Loucy (cell line): ENCODE results near the gene RSU1.

Experiments used
- H2AFZ ChIP-seq: fragments of 200-600 bp; sonication (generic); 2 replicates; pipeline ENCODE4 v1.6.0; 2016; ENCODE audit warnings: antibody characterized with exemption, mild to moderate bottlenecking, low read length, moderate library complexity
- H3F3A ChIP-seq: fragments of 200-600 bp; 2 replicates; pipeline ENCODE4 v1.6.0; 2016; ENCODE audit warnings: antibody characterized with exemption, low read depth, mild to moderate bottlenecking
- H3K27me3 ChIP-seq: fragments of 200-600 bp; sonication (generic); 2 replicates; pipeline ENCODE4 v1.6.1; 2014; ENCODE audit warnings: low read length, mild to moderate bottlenecking; ENCODE audit not compliant: insufficient read depth, poor library complexity, severe bottlenecking
- H3K36me3 ChIP-seq: fragments of 200-600 bp; sonication (generic); 2 replicates; pipeline ENCODE4 v1.6.1; 2016; ENCODE audit warnings: low read length; ENCODE audit not compliant: insufficient read depth
- H3K4me1 ChIP-seq: fragments of 200-600 bp; sonication (generic); 2 replicates; pipeline ENCODE4 v1.5.1; 2014; ENCODE audit warnings: low read length, mild to moderate bottlenecking; ENCODE audit not compliant: insufficient read depth, poor library complexity, severe bottlenecking
- H3K4me2 ChIP-seq: fragments of 200-600 bp; sonication (generic); 2 replicates; pipeline ENCODE4 v1.6.0; 2014; ENCODE audit warnings: antibody characterized with exemption, low read length, low read depth, mild to moderate bottlenecking; ENCODE audit not compliant: poor library complexity, severe bottlenecking
- H3K4me3 ChIP-seq: fragments of 200-600 bp; sonication (generic); 2 replicates; pipeline ENCODE4 v1.5.1; 2014; ENCODE audit warnings: low read length, mild to moderate bottlenecking, mixed read lengths; ENCODE audit not compliant: poor library complexity, severe bottlenecking
- H3K79me2 ChIP-seq: fragments of 200-600 bp; sonication (generic); 2 replicates; pipeline ENCODE4 v1.6.1; 2014; ENCODE audit warnings: low read length; ENCODE audit not compliant: insufficient read depth
- H3K9ac ChIP-seq: fragments of 200-600 bp; sonication (generic); 2 replicates; pipeline ENCODE4 v1.6.0; 2014; ENCODE audit warnings: mild to moderate bottlenecking, low read depth, low read length, moderate library complexity; ENCODE audit not compliant: poor library complexity, severe bottlenecking
- H3K9me2 ChIP-seq: fragments of 200-600 bp; sonication (generic); replicated peaks from 2 replicates; pipeline ENCODE4 v1.6.1; 2016; ENCODE audit warnings: low read depth, low read length, mixed read lengths
- H3K9me3 ChIP-seq: fragments of 200-600 bp; sonication (generic); 2 replicates; pipeline ENCODE4 v1.6.1; 2014; ENCODE audit warnings: mild to moderate bottlenecking, antibody characterized with exemption, low read length, low read depth; ENCODE audit not compliant: insufficient read depth
- H4K20me1 ChIP-seq: fragments of 200-600 bp; sonication (generic); 2 replicates; pipeline ENCODE4 v1.6.0; 2014; ENCODE audit warnings: antibody characterized with exemption, low read length, mild to moderate bottlenecking; ENCODE audit not compliant: insufficient read depth, poor library complexity, severe bottlenecking
- CTCF ChIP-seq: fragments of 200-600 bp; sonication (generic); conservative IDR thresholded peaks from 2 replicates; pipeline ENCODE4 v1.5.1; 2014; ENCODE audit warnings: mild to moderate bottlenecking, antibody characterized with exemption, low read length
- EZH2phosphoT487 ChIP-seq: fragments of 200-600 bp; IDR thresholded peaks from 2 replicates; pipeline ENCODE4 v1.6.1; 2018; ENCODE audit warnings: antibody characterized with exemption, mild to moderate bottlenecking, moderate library complexity, borderline replicate concordance

RSU1 gene

GRCh38 chr10:16856092-16856491 is 38.9 kb upstream of the RSU1 start:
- TF ChIP-seq EZH2phosphoT487 (no peak), CTCF (no peak)
- Histone ChIP-seq H3K27me3 (no peaks in the 10 kb centered on the region), H3K79me2 (no peaks in the 10 kb centered on the region), H3K4me3 (no peak overlapping the region), H3K9me3 (no peaks in the 10 kb centered on the region), H2AFZ (no peak overlapping the region), H4K20me1 (no peaks in the 10 kb centered on the region), H3K9ac (no peak overlapping the region), H3K4me1 (no peaks in the 10 kb centered on the region), H3K4me2 (no peak overlapping the region), H3K36me3 (no peaks in the 10 kb centered on the region), H3K9me2 (no peaks in the 10 kb centered on the region), H3F3A (no peaks in the 10 kb centered on the region)

GRCh38 chr10:16854623-16855022 is 37.4 kb upstream of the RSU1 start:
- Histone ChIP-seq H3K9me2 (no peaks in the 10 kb centered on the region), H2AFZ (no peak overlapping the region), H4K20me1 (no peaks in the 10 kb centered on the region), H3K36me3 (no peaks in the 10 kb centered on the region), H3K4me3 (no peak overlapping the region), H3K9ac (no peak overlapping the region), H3K79me2 (no peaks in the 10 kb centered on the region), H3K4me1 (no peaks in the 10 kb centered on the region), H3F3A (no peaks in the 10 kb centered on the region), H3K4me2 (no peak overlapping the region), H3K27me3 (no peaks in the 10 kb centered on the region), H3K9me3 (no peaks in the 10 kb centered on the region)
- TF ChIP-seq EZH2phosphoT487, result no peak
- no peak for TF ChIP-seq CTCF

- Histone ChIP-seq H3K9me3 (no peaks in the 10 kb centered on the region), H3K27me3 (no peaks in the 10 kb centered on the region), H3K4me2 (no peak overlapping the region), H3F3A (no peaks in the 10 kb centered on the region), H3K4me1 (no peaks in the 10 kb centered on the region), H3K79me2 (no peaks in the 10 kb centered on the region), H3K36me3 (no peaks in the 10 kb centered on the region), H3K9me2 (no peaks in the 10 kb centered on the region), H2AFZ (no peak overlapping the region), H3K9ac (no peak overlapping the region), H3K4me3 (no peak overlapping the region), H4K20me1 (no peaks in the 10 kb centered on the region)
- TF ChIP-seq EZH2phosphoT487 (no peak), CTCF (no peak)
These were observed 36.6 kb upstream of the RSU1 start for GRCh38 chr10:16853809-16854208.
